ENCODE results near the gene MT1X. TPM values are rescaled to one million over a fixed set of nuclear protein-coding genes. Genes with fewer than 3 reads are reported as not detected.
A peak's percentile ranks its signal among the peaks of the same experiment; 100 is the strongest.

MT1X gene
- total RNA-seq, 2 experiments from 2014 or later = 52.5 to 54.2 TPM

DNA sequence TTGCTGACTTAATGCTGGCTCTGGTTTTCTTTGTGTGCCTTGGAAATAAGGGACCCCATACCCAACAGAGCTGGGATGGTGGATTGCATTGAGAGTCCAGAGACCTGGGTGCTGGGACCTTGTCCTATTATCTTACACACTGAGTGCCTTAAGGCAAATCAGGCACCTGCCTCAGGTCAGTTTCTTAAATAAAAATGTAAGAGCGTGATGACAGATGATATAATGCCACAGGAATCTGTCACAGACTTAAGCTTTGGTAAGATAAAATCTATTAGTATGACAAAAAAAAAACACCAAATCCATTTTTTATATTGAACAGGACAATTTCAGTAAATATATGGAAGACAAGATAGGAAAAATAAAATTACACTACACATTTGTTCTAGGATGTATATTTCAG, 42.2 kb upstream of the MT1X start:
- H3K27me3 Mint-ChIP-seq = peaks cover 55% of the 10 kb centered on the region
- ChIA-PET CTCF (interaction anchor here (1.0 to 1.9 kb wide), 3 partner anchors 62 to 64 kb away, joined by 3 to 5 read pairs (median 4); no protein-coding TSS in a partner anchor), POLR2A (interaction anchor here (1.1 to 1.3 kb wide), 2 partner anchors 14 to 49 kb away, joined by 3 to 5 read pairs; partner anchors contain the start of gene MT1E)
- H3K36me3 Mint-ChIP-seq (ENCODE audit: low read depth) = no peaks in the 10 kb centered on the region
- ATAC-seq (no peak), DNase-seq (no peak)
- no peak overlapping the region for H3K4me3 Mint-ChIP-seq
- intact Hi-C loops (cut with micrococcal nuclease) = no loop called here
- H3K27ac Mint-ChIP-seq = no peak overlapping the region
- H3K9me3 Mint-ChIP-seq = no peaks in the 10 kb centered on the region
- peaks cover 29% of the 10 kb centered on the region for H3K4me1 Mint-ChIP-seq (ENCODE audit: low read depth)
- TF ChIP-seq, protein P1, sequence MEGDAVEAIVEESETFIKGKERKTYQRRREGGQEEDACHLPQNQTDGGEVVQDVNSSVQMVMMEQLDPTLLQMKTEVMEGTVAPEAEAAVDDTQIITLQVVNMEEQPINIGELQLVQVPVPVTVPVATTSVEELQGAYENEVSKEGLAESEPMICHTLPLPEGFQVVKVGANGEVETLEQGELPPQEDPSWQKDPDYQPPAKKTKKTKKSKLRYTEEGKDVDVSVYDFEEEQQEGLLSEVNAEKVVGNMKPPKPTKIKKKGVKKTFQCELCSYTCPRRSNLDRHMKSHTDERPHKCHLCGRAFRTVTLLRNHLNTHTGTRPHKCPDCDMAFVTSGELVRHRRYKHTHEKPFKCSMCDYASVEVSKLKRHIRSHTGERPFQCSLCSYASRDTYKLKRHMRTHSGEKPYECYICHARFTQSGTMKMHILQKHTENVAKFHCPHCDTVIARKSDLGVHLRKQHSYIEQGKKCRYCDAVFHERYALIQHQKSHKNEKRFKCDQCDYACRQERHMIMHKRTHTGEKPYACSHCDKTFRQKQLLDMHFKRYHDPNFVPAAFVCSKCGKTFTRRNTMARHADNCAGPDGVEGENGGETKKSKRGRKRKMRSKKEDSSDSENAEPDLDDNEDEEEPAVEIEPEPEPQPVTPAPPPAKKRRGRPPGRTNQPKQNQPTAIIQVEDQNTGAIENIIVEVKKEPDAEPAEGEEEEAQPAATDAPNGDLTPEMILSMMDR (IDR thresholded peaks at IDR 0.05) = no peak

DNA sequence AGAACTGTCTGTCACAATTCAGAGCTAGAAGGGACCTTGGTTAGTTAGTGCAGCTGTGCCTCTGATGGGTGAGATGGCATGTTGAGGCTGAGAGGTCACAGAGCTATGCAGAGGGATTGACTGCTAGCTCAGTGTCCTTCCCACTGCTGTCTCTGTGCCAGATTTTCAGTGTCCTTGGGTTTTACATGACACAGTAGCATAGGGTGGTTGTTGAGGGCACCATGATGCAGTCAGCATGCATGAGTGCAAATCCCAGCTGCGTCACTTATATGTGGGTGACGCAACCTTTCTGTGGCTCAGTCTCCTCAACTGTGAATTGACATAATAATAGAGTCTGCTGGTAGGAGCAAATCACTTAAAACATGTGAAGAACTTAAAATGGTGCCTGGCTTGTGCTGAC, 41.1 kb upstream of the MT1X start:
- DNase-seq = no peak
- H3K27ac Mint-ChIP-seq = no peak overlapping the region
- ChIA-PET POLR2A (interaction anchor here (0.8 kb wide), 1 partner anchor 11 kb away, joined by 3 read pairs; no protein-coding TSS in a partner anchor), CTCF (interaction anchor here (1.0 to 1.9 kb wide), 2 partner anchors 64 to 65 kb away, joined by 3 to 5 read pairs; no protein-coding TSS in a partner anchor)
- H3K9me3 Mint-ChIP-seq = no peaks in the 10 kb centered on the region
- H3K4me3 Mint-ChIP-seq = no peak overlapping the region
- no peak for ATAC-seq
- intact Hi-C loops (cut with micrococcal nuclease) = no loop called here
- TF ChIP-seq, protein P1 (IDR thresholded peaks at IDR 0.05) = no peak
- peaks cover 22% of the 10 kb centered on the region for H3K4me1 Mint-ChIP-seq (ENCODE audit: low read depth)
- H3K27me3 Mint-ChIP-seq = peaks cover 51% of the 10 kb centered on the region
- H3K36me3 Mint-ChIP-seq (ENCODE audit: low read depth) = no peaks in the 10 kb centered on the region

DNA sequence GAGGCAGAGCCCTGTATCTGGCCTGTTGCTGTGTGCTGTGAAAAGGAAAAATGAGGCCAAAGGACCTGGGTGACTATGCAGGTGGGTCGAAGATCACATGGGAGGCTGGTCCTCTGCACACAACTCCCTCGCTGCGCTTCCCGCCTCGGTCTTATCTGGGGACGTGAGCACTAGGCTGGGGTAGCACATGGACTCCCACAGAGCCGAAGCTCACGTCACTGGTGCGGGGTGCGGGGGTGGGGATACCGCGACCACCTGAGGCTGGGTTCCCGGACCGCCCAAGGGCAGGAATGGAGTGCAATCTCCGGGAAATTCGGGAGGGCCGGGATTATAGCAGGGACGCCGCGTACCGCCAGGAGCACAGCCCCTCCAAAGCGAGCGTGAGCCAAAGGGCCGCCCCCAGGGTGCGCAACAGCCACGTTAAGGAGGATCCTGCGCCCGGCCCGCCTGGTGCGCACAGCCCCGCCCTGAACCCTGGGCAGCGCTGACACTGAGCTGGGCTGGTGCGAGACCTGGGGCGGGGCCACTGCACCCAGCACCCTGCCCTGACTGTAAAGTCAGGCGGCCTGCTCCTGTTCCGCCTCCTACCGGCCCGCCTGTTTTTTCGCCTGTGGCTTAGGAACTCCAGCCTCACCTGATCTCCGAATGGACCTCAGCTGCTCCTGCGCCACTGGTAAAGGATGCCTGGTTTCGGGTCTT, 39.0 kb upstream of the MT1X start:
- intact Hi-C loops (cut with micrococcal nuclease) = no loop called here
- TF ChIP-seq, protein P1 (IDR thresholded peaks at IDR 0.05) = peak; percentile 49
- Mint-ChIP-seq H3K4me3 (peak overlapping the region; percentile 60), H3K36me3 (ENCODE audit: low read depth) (no peaks in the 10 kb centered on the region), H3K9me3 (no peaks in the 10 kb centered on the region), H3K4me1 (ENCODE audit: low read depth) (peaks cover 17% of the 10 kb centered on the region), H3K27ac (no peak overlapping the region), H3K27me3 (peaks cover 38% of the 10 kb centered on the region)
- ChIA-PET CTCF (interaction anchor here (0.7 to 3.4 kb wide), 18 partner anchors 10 to 66 kb away, joined by 3 to 27 read pairs (median 6); partner anchors contain the start of genes MT1E and MT1F), POLR2A (interaction anchor here (1.1 to 3.1 kb wide), 3 partner anchors 9 to 39 kb away, joined by 3 to 13 read pairs (median 10); partner anchors contain the start of genes MT1G, MT1H and MT1X)
- peak; percentile 91 for DNase-seq
- peak; percentile 100 for ATAC-seq

DNA sequence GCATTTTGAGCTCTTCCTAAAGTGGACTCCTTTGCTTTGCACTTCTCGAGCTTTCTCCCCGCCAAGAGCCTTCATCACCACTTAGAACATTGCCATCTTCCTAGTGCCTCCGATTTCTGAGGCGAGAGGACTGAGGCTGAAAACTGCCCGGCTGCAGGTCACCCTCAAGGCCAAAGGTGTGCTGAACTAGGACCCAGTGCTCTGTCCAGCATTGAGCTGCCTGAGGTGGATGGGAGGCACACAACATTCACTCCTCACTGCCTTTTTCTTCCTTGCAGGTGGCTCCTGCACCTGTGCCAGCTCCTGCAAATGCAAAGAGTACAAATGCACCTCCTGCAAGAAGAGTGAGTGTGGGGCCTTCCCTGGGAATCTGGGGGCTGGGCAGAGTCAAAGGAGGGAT, 38.4 kb upstream of the MT1X start:
- peaks cover 38% of the 10 kb centered on the region for H3K27me3 Mint-ChIP-seq
- CTCF ChIA-PET = interaction anchor here (0.7 to 3.4 kb wide), 16 partner anchors 9 to 67 kb away, joined by 3 to 27 read pairs (median 6); partner anchors contain the start of genes MT1E and MT1F
- intact Hi-C loops (cut with micrococcal nuclease) = no loop called here
- no peaks in the 10 kb centered on the region for H3K36me3 Mint-ChIP-seq (ENCODE audit: low read depth)
- H3K27ac Mint-ChIP-seq = no peak overlapping the region
- H3K9me3 Mint-ChIP-seq = no peaks in the 10 kb centered on the region
- DNase-seq (no peak), ATAC-seq (no peak)
- H3K4me3 Mint-ChIP-seq = peak overlapping the region; percentile 60
- TF ChIP-seq, protein P1 (IDR thresholded peaks at IDR 0.05) = no peak
- H3K4me1 Mint-ChIP-seq (ENCODE audit: low read depth) = peaks cover 17% of the 10 kb centered on the region
- POLR2A ChIA-PET = interaction anchor here (1.8 to 3.1 kb wide), 2 partner anchors 24 to 39 kb away, joined by 10 to 13 read pairs; partner anchors contain the start of genes MT1G, MT1H and MT1X

DNA sequence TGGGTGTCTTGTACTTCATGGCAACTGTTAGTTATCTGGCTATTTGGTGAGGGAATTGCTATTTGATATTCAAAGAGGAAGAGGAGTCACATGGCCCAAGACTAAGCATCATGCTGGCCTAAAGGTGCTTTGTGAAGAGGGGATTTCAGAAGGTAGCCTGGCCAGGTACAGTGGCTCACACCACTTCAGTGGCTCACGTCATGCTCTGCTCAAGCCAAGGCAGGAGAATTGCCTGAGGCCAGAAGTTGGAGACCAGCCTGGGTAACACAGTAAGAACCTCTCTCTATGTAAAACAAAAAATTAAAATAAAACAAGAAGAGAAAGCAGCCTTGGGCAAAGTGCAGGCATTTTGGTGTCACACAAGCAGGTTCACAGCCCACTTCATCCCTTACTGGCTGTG, 37.0 kb upstream of the MT1X start:
- ATAC-seq (no peak), DNase-seq (no peak)
- POLR2A ChIA-PET = interaction anchor here (2.0 to 3.1 kb wide), 2 partner anchors 11 to 23 kb away, joined by 5 to 13 read pairs; partner anchors contain the start of genes MT1G and MT1H
- Mint-ChIP-seq H3K4me1 (ENCODE audit: low read depth) (peaks cover 17% of the 10 kb centered on the region), H3K27ac (no peak overlapping the region), H3K36me3 (ENCODE audit: low read depth) (no peaks in the 10 kb centered on the region), H3K4me3 (no peak overlapping the region), H3K9me3 (no peaks in the 10 kb centered on the region), H3K27me3 (peaks cover 28% of the 10 kb centered on the region)
- TF ChIP-seq, protein P1 (IDR thresholded peaks at IDR 0.05) = no peak
- intact Hi-C loops (cut with micrococcal nuclease) = no loop called here
- CTCF ChIA-PET = interaction anchor here (2.7 to 3.3 kb wide), 2 partner anchors 11 to 34 kb away, joined by 12 to 14 read pairs; partner anchors contain the start of gene MT1F

Measured in activated CD8-positive, alpha-beta T cell treated with anti-CD3 and anti-CD28 coated beads for 36 hours (primary cell).